Posterior cingulate gyrus (tissue), 11 donors: ENCODE results near the gene ARPC2.

Experiments used
- DNase-seq, 10 donors: peaks; one replicate each; pipeline versions ENCODE4 v3.0.0 to v3.0.0-alpha.2; 2020 to 2021; ENCODE audit warnings: mixed read lengths in 3 of 10
- intact Hi-C: fragments of 100-400 bp; cut with DNase I; formaldehyde crosslinking; loops from one replicate; pipeline ENCODE4 v1.15.1; 2023

Gene ARPC2

GRCh38 chr2:218216336-218216673, 684 bp upstream of the ARPC2 start:
- intact Hi-C loops = loop anchor here (5.0 kb wide), 1 partner anchor 181 kb away; the partner anchor contains the start of gene CTDSP1
- DNase-seq = no peak

- peak in 9 of 10 donors; percentile 19 to 91 (median 35) for DNase-seq
- intact Hi-C loops = loop anchor here (1.0 to 5.0 kb wide), 2 partner anchors 53 to 180 kb away; partner anchors contain the start of genes AAMP, CTDSP1 and PNKD
These were observed 625 bp downstream of the ARPC2 start for GRCh38 chr2:218217360-218218267.

DNA sequence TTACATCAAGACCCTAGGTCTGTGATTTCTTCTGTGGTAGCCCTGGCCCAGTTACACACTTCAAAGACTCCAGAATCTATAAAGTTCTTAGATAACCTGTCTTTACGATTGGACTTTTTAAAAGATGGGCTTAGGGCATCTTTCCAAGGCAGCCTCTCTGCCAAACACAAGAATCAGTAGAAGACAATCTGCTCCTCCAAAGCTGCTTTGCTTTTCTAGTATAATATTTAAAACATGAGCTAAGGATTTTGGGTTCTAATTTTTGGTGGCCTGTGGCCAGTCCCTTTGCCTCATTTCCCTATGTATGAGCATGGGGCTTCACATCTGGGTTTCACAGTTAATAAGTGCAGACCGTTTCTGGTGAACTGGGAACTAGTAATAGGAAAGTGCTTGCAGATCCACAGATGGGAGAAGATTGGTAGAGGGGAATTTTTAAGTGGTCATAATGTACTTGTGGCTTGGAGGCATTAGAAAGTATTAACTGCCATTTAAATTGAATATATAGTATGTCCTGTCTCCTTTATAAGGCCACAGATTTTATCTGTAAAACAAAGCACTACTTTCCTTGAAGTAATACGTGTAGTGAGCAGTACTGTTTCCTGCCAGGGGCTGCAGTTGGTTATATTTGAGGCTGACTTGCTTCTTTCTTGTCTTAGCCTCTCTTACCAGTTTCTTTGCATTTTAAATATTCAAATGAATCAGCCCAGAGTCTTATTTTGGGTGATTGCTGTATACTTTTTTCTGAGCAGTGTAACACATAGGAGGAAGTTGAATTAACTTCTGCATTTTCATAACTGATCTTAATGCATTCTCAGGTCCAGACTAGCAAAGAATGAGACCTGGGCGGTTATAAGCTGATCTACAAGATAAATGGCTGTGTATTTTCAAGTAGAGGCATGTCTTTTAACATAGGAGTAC, 1.5 kb downstream of the ARPC2 start:
- DNase-seq = no peak
- intact Hi-C loops = loop anchor here (5.0 kb wide), 1 partner anchor 179 kb away; the partner anchor contains the start of gene CTDSP1

- DNase-seq = no peak
- intact Hi-C loops = loop anchor here (5.0 kb wide), 1 partner anchor 177 kb away; the partner anchor contains the start of gene CTDSP1
These were observed 2.9 kb downstream of the ARPC2 start for GRCh38 chr2:218219934-218220333.

- intact Hi-C loops = no loop called here
- DNase-seq = peak in 2 of 10 donors; percentile 23 to 26
These were observed 4.0 kb downstream of the ARPC2 start for GRCh38 chr2:218221000-218221399.

DNA sequence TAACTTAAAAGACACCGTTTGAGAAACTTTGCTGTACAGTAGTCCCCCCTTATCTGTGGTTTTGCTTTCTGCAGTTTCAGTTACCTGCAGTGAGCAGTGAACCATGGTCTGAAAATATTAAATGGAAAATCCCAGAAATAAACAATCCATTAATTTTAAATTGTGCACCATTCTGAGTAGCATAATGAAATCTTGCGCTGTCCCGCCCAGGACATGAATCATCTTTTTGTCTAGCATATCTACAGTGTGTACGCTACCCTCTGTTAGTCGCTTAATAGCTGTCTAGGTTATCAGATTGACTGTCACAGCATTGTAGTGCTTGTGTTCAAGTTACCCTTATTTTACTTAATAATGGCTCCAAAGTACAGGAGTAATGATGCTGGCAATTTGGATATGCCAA, 6.1 kb downstream of the ARPC2 start:
- no peak for DNase-seq
- intact Hi-C loops = no loop called here

GRCh38 chr2:218224186-218224585, 7.2 kb downstream of the ARPC2 start:
- intact Hi-C loops = no loop called here
- no peak for DNase-seq

DNA sequence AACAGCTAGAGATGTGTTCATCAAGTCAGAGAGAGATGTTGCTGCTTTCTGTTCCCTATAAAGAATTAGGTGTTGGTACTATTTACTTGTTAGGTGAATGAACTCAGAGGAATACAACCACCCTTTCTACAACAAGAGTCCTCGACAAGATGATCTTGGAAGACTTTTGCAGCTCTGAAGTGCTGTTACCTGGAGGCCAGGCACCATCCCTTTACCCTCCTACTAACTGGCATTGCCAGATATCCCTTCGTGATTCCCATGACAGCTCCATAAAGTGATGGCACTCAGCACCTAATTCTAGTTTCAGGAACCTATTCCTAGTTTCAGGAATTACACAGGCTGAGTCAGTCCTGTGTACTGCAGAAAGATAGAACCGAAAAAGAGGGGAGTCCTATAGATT, 9.9 kb downstream of the ARPC2 start:
- no peak for DNase-seq
- intact Hi-C loops = no loop called here

DNA sequence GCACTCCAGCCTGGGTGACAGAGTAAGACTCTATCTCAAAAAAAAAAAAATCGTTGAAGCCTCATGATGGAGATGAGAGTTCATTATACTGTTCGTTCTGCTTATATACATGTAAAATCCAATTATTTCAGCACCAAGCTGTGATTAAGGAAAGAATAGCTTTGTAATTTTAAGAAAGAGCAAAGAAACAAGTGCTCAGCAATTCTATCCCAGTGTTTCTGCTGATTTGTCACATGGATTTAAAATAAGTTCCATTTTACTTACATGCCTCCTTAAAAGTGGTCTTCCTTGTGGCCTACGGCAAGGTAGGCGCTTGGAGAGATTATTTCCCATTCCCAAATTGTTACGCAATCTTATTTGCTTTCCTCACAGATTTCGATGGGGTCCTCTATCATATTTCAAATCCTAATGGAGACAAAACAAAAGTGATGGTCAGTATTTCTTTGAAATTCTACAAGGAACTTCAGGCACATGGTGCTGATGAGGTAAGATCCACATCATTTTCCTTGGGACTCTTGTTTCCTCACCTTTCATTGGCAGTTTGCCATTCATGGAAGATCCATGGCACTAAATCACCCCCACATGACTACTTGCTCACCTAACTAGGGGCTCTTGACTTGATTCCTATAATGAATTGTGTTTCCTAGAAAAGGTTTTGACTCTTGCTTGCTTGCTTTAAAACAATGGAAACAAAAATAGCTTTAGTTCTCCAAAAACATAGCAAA, 11.5 kb downstream of the ARPC2 start:
- no peak for DNase-seq
- intact Hi-C loops = no loop called here

DNA sequence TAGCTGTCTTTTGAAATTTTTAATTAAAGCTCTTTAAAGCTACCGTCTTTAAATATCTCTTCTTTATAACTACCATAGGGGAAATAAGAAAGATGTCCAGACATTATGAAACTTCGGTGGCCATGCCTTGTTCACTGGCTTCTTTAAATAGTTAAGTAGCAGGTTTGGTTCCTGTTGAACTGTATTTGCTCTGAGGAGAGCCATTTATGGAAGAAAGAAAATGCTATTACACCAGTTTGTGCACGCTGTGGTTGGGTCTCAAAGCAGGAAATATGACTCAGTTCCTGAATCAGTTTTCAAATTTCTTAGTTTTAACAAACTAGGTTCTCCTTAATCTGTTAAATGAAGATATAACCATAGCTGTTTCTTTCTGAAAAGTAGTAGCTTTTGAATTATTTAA, 12.2 kb downstream of the ARPC2 start:
- DNase-seq = no peak
- intact Hi-C loops = no loop called here

DNA sequence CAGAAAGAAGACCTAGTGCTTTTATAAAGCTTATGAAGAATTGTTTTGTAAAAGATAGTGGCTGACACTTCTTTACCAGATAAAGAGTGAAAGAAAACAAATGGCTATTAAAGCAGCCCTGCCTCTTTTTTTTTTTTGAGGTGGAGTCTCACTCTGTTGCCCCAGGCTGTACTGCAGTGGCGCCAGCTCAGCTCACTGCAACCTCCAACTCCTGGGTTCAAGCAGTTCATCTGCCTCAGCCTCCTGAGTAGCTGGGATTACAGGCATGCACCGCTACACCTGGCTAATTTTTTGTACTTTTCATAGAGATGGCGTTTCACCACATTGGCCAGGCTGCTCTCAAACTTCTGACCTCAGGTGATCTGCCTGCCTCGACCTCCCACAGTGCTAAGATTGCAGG, 12.9 kb downstream of the ARPC2 start:
- intact Hi-C loops = no loop called here
- no peak for DNase-seq

- DNase-seq = no peak
- intact Hi-C loops = no loop called here
These were observed 13.9 kb downstream of the ARPC2 start for GRCh38 chr2:218230882-218231281.

- intact Hi-C loops = no loop called here
- no peak for DNase-seq
These were observed 16.6 kb downstream of the ARPC2 start for GRCh38 chr2:218233543-218233942.

- DNase-seq = no peak
- intact Hi-C loops = no loop called here
These were observed 17.5 kb downstream of the ARPC2 start for GRCh38 chr2:218234521-218234920.

DNA sequence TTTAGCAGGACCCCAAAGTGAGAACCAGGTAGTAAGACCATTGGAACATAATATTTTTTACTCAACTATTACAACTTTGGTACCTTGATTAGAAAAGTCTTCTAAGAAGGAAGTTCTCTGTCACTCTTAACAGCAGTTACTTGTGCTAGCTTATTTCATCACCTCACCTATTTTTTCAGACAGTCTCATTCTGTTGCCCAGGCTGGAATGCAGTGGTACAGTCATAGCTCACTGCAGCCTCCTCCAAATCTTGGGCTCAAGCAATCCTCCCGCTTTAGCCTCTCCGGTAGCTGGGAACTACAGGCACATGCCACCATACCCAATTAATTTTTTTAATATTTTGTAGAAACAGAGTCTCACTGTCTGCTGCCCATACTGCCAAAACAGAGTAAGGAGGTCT, 18.0 kb downstream of the ARPC2 start:
- no peak for DNase-seq
- intact Hi-C loops = no loop called here

GRCh38 chr2:218236829-218237228, 19.8 kb downstream of the ARPC2 start:
- DNase-seq = no peak
- intact Hi-C loops = no loop called here

DNA sequence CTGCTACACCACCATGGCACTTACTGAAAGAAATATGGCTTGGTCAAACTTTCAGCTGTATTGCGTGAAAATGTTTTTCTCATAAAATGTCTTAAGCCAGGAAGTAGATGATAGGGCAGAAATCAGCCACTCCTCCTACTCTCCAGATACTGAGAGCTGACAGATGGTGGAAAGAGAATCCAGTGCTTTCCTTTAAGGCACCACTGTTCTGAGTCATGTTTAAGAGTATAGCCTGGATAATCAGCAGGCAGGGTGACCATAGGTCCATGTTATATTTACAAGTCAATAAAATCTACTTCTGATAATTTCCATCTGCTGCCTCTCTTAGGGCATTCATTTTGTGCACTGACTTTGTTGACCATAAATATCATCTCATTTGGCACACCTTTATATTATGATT, 21.9 kb downstream of the ARPC2 start:
- intact Hi-C loops = no loop called here
- no peak for DNase-seq

- intact Hi-C loops = no loop called here
These were observed 27.2 kb downstream of the ARPC2 start for GRCh38 chr2:218244204-218244603.

GRCh38 chr2:218244665-218245064, 27.7 kb downstream of the ARPC2 start:
- DNase-seq = no peak
- intact Hi-C loops = no loop called here

More at GRCh38 chr2:218244204-218244603, 27.2 kb downstream of the ARPC2 start:
- no peak for DNase-seq

DNA sequence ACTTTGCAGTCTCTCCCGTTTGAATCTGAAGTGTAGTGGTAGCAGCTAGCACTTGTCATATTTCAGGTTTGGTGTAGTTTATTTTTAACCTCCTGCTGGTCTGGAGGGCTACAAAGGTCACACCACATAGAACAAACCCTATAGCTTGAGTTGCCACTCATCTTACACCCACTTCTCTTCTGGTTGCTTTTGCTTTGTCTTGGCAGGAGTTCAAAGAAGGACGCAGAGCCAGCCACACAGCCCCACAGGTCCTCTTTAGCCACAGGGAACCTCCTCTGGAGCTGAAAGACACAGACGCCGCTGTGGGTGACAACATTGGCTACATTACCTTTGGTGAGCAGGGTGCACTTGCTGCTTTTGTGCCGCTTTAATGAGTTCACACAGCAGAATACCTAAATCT, 28.2 kb downstream of the ARPC2 start:
- intact Hi-C loops = no loop called here
- DNase-seq = no peak

DNA sequence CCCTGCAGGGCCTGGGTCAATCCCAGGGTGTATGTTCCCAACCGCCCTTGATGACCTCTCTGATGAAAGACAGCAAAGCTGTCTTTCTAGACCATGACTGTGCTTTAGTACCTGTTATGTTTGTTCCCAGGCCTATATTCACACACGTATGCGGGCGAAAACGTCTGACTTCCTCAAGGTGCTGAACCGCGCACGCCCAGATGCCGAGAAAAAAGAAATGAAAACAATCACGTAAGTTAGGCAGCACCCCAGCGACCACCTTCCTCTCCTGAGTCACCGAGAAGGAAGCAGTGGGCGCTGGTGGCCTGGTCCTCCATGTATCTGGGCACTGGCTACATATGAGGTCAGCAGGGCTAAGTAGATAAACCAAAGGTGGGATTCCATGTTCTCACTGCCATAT, 32.7 kb downstream of the ARPC2 start:
- no peak for DNase-seq
- intact Hi-C loops = no loop called here
